ENCODE results near the gene DYNLRB1. TPM values are rescaled to one million over a fixed set of nuclear protein-coding genes. Genes with fewer than 3 reads are reported as not detected.
A peak's percentile ranks its signal among the peaks of the same experiment; 100 is the strongest.

DYNLRB1 gene
- total and polyA plus RNA-seq, 9 of the 15 experiments (the other 6 are each of a cell fraction or from before 2014, with no cell fraction given), result 48.7 to 358 (median 121) TPM

- TF ChIP-seq MGA (IDR thresholded peaks at IDR 0.05), result peak; percentile 93
- peak; percentile 68 for TF ChIP-seq ARID1B (IDR thresholded peaks at IDR 0.05)
- no peak for TF ChIP-seq MEF2D (tag; conservative IDR thresholded peaks at IDR 0.05; ENCODE audit: low read depth)
- TF ChIP-seq MEIS2 (IDR thresholded peaks at IDR 0.05; ENCODE audit: partially characterized antibody), result peak; percentile 17
- 0 out of 2 replicates have a peak, but pooled peaks have one; percentile 7 for TF ChIP-seq ADNP (tag; IDR thresholded peaks at IDR 0.05)
- TF ChIP-seq CEBPG (CRISPR knock-in tag; IDR thresholded peaks at IDR 0.05), result no peak
- TF ChIP-seq CEBPG (tag; conservative IDR thresholded peaks at IDR 0.05 in 1 of 2, IDR thresholded peaks at IDR 0.05 in 1 of 2), result no peak
- no peak for TF ChIP-seq KAT8 (IDR thresholded peaks at IDR 0.05; ENCODE audit: low read depth)
- TF ChIP-seq EWSR1 (IDR thresholded peaks at IDR 0.05; ENCODE audit: borderline replicate concordance, low read depth, partially characterized antibody), result no peak
- no peak for TF ChIP-seq ZNF551 (CRISPR knock-in tag; IDR thresholded peaks at IDR 0.05)
- TF ChIP-seq OTX1 (CRISPR knock-in tag; IDR thresholded peaks at IDR 0.05), result no peak
- peak; percentile 58 for TF ChIP-seq SMARCE1 (IDR thresholded peaks at IDR 0.05)
- TF ChIP-seq BRCA1 (IDR thresholded peaks at IDR 0.05), result no peak
- TF ChIP-seq BRCA1 (CRISPR knock-in tag; IDR thresholded peaks at IDR 0.05), result 0 out of 2 replicates have a peak, but pooled peaks have one; percentile 55
Measured at GRCh38 chr20:34549291-34549928, 33.2 kb downstream of the DYNLRB1 start (continued).

Data from K562 (cell line).